NCI-H345 (cell line): ENCODE results near the gene PCYOX1L.

Source experiments
- DNase-seq: peaks from one replicate; lab custom pipeline; 2025; lab: John Stamatoyannopoulos, UW

Gene PCYOX1L, protein sequence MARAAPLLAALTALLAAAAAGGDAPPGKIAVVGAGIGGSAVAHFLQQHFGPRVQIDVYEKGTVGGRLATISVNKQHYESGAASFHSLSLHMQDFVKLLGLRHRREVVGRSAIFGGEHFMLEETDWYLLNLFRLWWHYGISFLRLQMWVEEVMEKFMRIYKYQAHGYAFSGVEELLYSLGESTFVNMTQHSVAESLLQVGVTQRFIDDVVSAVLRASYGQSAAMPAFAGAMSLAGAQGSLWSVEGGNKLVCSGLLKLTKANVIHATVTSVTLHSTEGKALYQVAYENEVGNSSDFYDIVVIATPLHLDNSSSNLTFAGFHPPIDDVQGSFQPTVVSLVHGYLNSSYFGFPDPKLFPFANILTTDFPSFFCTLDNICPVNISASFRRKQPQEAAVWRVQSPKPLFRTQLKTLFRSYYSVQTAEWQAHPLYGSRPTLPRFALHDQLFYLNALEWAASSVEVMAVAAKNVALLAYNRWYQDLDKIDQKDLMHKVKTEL

GRCh38 chr5:149357370-149358293 is at the start of gene PCYOX1L:
PCYOX1L (plus strand) TSS chr5:149358046; CDS start chr5:149358069, 23 bp downstream.
- DNase-seq = peak; percentile 99

- DNase-seq = no peak
Measured at GRCh38 chr5:149309354-149309753, 48.5 kb upstream of the PCYOX1L start.

- no peak for DNase-seq
Measured at GRCh38 chr5:149310488-149310887, 47.4 kb upstream of the PCYOX1L start.

- DNase-seq = no peak
Measured at GRCh38 chr5:149310947-149311658, 46.7 kb upstream of the PCYOX1L start.

DNA sequence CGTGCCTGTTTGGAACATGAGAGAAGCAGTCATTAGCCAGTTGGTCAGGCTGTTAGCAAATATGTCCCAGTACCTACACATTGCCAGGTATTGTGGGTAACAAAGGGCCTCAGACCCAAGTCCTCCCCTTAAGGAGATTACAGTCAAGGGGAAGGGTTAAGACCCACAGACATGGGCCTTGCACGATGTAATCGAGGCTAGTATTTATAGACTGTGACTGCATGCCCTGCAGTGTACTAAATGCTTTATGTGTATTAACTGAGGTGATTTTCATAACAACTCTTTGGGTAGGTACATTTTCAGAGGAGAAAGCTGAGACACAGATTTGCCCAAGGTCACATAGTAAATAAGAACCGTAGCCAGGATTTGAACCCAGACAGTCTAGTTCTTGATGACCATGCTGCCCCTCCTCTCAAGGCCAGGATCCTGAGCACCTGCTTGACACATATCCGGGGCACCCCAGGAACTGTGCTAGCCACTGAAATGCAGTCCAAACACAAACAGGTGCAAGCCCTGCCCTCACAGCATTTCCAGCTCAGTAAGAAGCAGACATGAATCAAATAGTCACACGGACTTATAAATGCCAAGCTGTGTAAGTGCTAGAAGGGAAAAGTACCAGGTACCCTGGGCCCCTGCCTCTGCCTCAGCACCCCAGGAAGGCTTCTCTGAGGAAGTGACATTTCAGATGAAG is 44.5 kb upstream of the PCYOX1L start:
- no peak for DNase-seq

DNA sequence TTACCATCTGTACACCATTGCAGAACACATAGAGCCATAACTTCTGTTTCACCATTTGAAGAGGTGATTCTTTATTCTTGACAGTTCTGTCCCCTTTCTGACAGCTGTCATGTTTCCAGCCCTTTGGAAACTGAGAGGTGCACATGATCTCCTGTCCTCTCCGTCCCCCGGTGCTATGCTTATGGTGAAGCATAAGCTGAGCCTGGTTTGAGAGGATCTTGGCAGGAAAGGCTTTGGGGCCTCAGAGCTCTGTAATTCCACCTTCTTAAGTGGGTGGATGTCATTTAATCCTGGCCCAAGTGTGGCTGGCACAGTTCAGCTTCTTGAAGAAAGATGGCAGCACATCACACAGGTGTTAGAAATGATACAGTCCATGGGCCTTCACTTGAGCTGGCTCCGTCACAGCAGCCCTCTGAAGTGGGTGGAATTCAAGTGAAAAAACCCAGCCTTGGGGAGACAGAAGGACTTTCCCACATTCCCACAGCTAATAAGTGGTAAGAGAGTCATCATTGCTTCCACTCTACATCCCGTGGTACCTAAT is 43.2 kb upstream of the PCYOX1L start:
- DNase-seq = no peak

DNA sequence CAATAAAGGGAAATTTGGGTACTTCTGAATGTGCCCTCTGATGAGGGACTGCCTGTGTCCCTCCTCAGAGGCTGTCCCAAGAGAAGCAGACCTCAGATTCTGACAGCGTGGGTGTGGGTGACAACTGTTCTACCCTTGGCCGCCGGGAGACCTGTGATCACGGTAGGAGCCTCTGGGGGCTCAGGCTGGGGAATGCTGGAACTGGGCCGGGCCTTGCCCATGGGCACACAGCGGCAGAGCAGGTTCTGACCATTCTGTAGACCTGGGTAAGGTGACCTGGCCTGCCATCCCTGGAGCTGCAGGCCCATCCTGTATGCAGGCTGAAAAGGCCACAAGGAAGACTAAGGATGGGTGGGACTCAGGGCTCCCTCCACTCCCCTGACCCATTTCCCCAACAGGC is 42.1 kb upstream of the PCYOX1L start:
- DNase-seq = no peak

DNA sequence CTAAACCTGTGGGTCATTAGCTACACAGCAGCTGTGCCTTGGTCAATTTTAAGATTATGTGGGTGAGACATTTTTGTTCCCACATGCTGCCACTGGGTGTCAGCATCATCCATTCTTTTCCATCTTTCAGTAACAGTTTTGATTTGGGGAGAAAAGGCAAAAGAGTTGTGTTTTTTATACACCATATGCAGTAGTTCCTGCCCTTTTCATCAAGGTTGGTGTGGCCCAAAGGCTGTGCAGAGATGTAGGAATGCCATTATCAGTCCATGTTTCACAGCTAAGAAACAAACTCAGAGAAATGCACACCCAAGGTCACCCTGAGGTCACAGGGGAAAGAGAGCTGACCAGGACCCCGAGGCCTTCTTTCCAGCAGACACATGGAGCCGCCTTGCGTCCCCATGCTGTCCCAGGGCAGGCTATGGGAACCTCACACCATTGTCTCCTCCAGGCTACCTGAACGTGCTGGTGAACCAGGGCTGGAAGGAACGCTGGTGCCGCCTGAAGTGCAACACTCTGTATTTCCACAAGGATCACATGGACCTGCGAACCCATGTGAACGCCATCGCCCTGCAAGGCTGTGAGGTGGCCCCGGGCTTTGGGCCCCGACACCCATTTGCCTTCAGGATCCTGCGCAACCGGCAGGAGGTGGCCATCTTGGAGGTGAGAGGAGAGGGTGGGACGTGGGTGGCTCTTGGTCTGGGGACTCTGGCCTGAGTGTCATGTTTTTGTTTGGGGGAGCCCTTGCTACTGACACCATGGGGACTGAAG is 40.4 kb upstream of the PCYOX1L start:
- DNase-seq = peak; percentile 45

GRCh38 chr5:149319174-149319573 is 38.7 kb upstream of the PCYOX1L start:
- DNase-seq = no peak

DNA sequence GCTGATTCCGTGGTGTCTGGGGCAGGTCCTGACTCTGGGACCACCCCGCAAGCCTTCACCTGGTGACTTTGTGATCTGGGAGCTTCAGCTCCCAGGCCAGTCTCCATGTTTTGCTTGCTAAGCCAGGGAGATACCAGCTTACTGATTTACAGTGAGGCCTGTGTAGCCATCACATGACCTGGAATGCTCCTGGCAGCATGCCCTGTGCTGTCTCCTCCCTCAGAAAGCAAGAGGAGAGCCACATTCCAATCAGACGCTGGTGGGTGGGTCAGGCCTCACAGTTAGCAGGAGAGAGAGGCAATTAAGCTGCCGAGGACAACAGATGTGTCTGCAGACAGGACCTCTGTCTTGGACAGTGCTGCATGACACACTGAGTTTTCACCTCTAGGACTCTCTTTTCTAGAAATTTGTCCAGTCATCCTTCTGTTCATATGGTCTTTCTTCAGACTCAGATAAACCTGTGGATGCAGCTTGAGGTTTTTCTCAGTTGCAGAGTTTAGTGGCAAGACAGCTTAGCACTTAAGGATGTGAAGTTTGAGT is 37.0 kb upstream of the PCYOX1L start:
- peak; percentile 74 for DNase-seq

DNA sequence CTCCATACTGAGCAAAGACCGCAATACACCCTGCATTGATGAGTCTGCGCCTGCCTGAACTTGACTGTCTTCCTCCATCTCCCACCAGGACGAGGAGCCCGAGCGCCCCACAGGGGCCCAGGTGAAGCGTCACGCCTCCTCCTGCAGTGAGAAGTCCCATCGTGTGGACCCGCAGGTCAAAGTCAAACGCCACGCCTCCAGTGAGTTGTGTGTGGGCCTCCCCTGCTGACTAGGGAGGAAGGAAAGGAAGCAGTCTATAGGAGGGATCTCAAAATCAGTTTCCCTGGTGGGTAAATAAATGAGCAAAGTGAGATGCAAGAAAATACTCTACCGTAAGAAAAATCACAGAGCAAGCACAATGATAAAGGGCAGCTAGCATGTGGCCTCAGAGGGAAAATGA is 35.3 kb upstream of the PCYOX1L start:
- no peak for DNase-seq

GRCh38 chr5:149323210-149323609 is 34.6 kb upstream of the PCYOX1L start:
- DNase-seq = no peak

GRCh38 chr5:149323621-149324205 is 34.1 kb upstream of the PCYOX1L start:
- DNase-seq = no peak

- no peak for DNase-seq
Measured at GRCh38 chr5:149324641-149325040, 33.2 kb upstream of the PCYOX1L start.

GRCh38 chr5:149325166-149325735 is 32.6 kb upstream of the PCYOX1L start:
- DNase-seq = no peak

DNA sequence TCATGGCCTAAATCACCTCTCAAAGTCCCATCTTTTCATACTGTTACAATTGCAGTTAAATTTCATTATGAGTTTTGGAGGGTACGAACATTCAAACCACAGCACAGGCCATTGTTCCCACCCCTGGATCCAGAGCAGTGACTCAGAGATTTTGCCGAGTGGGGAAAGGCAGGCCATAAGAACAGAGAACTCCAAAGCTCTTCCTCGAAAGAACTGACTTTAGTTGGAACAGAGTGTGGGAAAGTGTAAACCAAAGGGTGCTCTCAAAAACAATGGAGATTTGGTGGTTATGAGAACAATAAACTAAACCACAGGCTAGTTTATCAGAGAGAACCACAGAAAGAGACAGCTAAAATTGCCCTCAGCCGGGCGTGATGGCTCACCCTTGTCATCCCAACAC is 32.0 kb upstream of the PCYOX1L start:
- DNase-seq = no peak

DNA sequence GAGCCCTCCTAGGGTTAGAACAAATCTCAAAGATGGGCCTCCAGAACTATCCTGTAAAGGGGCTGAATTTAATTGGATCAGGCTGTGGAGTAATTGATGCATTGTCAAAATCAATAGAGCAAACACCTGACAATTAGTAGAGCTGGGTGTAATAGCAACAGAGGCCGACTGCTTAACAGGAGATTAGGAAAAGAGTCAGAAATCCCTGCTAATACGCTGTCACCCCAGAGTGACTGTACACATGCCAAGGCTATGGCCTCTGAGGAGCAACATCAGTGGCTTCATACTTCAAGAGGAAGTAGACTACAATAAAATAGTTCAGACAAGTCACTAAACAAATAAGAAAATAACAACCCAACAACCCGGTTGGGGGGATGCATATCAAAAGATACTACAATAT is 31.2 kb upstream of the PCYOX1L start:
- no peak for DNase-seq

DNA sequence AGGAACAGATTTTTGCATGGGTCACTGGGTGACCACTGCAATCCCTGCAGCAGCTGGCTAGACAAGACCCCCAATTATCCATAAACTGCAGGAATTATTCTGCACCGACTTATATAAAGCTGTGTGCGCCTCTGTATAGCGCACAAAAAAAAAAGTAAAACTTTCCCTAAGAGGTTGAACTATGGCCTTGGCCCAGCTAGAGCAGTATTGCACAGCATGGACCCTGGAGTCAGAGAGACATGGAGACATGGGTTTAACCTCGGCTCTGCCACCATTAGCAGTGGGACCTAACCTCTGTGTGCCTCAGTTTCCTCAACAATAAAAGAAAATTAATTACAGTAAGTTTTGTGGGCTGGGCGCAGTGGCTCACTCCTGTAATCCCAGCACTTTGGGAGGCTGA is 29.7 kb upstream of the PCYOX1L start:
- no peak for DNase-seq

DNA sequence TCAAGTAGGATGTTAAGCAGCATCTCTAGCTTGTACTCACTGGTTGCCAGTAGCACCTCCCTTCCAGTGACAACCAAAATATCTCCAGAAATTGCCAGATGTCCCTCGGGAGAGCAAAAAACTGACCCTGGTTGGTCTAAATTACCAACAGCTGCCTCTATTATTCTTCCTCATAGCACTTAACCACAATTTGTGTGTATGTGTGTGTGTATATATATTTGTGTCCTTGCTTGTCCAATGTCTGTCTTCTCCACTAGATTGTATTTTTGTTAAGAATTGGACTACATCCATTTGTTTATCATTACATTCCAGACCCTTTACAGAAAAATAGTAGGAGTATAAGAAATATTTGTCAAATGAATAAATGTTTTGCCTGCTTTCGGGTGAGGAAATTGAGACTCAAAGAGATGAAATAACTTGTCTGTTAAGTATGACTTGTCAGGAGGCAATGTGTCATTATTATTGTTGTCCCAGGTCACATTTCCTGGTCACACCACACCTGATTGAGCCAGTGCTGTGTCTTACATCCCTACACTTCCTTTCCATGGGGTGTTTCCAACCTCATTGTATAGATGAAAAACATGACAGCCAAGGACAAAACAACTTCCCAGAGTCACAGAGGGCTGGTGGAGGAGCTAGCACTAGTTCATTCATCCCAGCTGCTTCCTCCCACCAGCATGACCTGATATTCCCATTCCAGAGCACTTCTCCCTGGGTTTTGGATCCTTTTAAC is 24.0 kb upstream of the PCYOX1L start:
- DNase-seq = no peak
